SHP77 treated with DMSO at 0.1 percent for 48 hours (cell line): ENCODE data around the gene GOLGA3.

Experiments
- DNase-seq: peaks from one replicate; lab custom pipeline; 2025; lab: John Stamatoyannopoulos, UW

The GOLGA3 gene

DNA sequence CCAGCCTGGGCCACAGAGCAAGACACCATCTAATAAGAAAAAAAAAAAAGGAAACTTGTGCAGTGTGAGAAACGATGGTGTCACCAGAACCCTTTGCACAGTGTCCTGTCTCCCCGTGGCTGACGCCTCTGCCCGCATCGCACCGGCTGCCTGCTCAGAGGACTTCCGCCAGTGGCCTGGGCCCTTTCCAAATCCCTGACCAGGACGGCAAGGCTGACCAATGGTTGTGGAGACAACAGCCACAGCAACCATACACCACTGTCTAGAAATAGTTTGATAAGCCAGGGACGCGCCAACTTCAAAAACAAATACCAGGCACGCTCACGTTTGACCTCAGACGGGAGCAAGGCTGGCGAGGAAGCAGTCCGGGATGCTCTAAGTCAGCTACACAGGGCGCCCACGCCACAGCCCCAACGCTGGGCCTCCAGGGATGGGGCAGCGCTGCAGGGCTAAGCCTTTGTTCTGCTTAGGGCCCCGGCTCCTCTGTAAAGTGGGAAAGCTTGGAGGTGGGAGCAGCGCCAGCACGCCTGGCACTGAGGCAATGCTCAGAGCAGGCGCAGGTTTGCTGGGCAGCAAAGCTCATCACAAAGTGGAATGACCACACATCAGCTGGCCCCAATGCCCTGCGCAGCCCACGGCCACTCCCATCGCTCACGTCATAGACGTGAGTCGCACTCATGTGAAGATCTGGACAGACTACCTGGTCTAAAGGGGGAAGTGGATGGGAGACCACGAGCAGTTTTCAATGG lies 105.5 kb downstream of the GOLGA3 start:
- no peak for DNase-seq

DNA sequence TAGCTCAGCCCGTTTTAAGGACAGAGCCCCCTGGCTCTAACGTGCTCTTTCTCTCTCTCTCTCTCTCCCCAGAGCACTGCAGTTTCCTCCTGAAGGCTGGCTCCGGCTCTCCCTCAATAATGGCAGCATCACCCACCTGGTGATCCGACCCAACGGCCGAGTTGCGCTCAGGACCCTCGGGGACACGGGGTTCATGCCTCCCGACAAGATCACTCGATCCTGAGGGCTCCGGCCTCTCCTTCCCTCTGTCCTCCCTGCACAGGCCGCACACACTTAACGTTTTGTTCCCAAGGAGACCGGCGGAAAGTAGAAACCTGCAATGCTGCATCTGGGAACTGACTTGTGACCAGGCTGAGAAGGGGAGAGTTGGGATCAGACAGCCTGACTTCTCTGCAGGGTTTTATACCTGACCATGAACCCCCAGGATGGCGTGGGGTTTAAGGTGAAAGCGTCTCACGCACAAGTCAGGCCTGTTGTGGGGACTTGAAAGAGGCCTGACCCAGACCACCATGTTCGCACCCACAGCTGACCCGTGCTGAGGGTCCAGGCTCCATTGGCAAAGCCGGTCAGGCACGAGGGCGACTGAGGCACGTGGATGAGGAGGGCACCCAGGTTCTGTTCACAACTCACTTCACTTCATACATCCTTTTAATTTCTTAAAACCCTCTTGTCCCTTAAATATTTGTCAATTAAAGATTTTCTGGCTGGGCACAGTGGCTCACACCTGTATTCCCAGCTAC lies 107.9 kb downstream of the GOLGA3 start:
- no peak for DNase-seq

DNA sequence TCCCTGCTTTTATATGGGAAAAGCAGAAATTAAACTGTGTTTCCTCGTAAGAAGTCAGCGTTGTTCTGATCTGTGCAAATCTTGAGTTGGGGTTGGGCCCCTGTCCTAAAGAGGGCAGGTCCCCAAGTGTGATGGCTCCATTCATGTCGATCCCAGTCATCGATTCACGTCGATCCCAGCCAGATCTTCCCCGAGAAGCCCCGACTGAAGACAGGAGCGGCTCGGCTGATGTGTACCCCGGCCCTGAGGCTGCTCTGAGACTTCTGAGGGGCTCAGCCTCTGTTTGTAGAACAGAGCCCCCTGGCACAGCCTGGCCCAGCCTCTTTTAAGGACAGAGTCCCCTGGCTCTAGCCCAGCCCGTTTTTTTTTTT lies 108.7 kb downstream of the GOLGA3 start:
- no peak for DNase-seq

DNA sequence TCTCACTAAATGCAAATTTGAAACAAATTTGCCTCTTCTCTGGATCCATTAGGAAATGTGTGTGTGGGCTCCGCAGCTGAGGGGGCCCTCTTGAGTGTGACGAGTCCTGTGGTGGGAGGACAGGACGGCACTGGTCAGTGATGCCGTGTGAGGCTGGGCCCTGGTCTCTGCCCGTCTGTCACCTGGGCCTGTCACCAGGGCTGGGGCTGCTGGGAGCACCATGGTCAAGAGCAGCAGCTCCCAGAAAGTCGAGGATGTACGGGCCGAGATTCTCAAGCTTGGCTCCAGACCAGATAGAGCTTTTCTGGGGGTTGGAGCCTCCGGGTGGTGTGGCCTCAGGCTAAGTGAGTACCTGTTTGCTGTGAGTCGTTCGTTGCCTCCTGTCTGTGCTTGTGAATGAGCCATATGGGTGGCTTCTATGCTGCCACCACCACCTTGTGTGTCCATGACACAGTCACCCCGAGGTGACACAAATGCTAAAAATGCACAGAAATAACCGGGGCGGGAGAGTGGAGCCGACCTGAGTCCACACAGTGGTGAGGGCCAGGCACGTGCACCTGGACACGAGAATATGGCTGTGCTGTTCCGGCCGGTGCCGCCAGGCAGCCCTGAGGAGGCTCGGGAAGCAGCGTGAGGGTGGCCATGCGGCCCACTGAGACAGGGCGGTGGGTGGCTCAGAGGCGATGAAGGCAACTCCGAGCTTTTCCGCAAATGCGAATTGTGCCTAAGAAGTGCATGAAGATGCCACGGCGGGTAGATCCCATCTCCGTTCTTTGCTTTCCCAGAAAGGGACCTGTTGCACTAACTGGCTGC lies 109.3 kb downstream of the GOLGA3 start:
- no peak for DNase-seq
